T47D (cell line): ENCODE measurements around the gene MGLL.
A peak's percentile ranks its signal among the peaks of the same experiment; 100 is the strongest.

Source experiments
- DNase-seq, 2 experiments: peaks; one replicate each; pipeline versions ENCODE4 v3.0.0 to v3.0.0-alpha.2; 2011 to 2012; ENCODE audit warnings: low read depth in 1 of 2, low spot score in 1 of 2
- JUND ChIP-seq: IDR thresholded peaks from 2 replicates; pipeline ENCODE4 v1.6.1; 2012; ENCODE audit warnings: low read depth
- in situ Hi-C: cut with HindIII; loops from 2 replicates; pipeline ENCODE4 v1.10.0; 2016; ENCODE audit warnings: low sequenced_read_pairs, low pct_unique_long_range_greater_than_20kb

Gene MGLL

DNA sequence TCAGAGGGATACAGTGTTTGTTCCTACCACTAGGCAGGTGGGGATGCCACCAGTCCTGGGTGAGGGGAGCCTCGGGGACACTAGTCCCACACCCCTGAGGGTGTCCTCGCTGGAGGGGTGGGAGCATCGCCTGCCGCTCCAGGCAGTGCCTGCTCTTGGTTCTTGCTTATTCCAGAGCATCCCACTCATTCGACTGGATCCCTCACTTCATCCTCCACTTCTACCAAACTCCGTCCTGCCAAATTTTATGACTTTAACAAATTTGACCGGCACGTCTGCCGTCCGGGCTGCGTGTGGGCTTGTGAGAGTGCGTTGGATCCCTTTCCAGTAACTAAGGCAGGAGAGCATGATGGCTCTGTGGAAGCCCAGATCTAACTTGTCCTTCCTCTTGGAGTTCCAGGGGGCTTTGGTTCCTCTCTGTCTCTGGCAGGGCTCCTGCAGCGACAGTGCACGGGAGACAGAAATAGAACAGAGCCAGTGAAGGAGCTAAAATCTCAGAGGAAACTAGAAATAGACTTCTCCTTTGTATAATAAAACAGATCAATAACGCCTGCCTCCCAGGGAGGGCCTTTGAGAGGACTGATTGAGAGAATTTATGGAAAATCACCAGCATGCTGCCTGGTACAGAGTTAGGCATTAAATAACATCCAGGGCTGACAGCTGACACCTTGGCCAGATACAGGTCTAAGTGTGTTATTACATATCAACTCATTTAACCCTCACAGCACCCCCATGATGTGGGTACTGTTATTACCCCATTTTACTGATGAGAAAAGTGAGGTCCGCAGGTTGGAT lies 34.5 kb downstream of the MGLL start:
- no peak for DNase-seq
- no peak for TF ChIP-seq JUND
- in situ Hi-C loops: no loop called here

DNA sequence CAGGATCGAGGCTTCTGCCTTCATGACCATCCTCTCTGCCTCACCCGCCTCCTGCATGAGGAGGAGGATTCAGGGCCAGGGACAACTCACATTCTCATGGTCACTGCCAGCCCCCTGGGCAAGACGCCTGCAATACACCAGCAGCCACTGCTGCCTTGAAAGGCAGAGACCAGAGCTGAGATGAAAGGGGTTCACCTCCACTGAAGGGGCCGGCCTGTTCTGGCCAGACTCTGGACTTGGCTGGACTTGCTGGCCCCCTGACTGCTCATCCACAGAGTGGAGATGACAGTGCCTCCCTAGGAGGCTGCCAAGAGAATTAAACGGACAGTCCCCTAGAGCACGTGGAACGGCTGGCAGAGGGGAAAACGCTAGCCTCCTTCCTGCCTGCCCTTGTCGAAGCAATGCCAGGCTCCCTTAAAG lies 35.2 kb downstream of the MGLL start:
- in situ Hi-C loops: no loop called here
- no peak for TF ChIP-seq JUND
- no peak for DNase-seq

DNA sequence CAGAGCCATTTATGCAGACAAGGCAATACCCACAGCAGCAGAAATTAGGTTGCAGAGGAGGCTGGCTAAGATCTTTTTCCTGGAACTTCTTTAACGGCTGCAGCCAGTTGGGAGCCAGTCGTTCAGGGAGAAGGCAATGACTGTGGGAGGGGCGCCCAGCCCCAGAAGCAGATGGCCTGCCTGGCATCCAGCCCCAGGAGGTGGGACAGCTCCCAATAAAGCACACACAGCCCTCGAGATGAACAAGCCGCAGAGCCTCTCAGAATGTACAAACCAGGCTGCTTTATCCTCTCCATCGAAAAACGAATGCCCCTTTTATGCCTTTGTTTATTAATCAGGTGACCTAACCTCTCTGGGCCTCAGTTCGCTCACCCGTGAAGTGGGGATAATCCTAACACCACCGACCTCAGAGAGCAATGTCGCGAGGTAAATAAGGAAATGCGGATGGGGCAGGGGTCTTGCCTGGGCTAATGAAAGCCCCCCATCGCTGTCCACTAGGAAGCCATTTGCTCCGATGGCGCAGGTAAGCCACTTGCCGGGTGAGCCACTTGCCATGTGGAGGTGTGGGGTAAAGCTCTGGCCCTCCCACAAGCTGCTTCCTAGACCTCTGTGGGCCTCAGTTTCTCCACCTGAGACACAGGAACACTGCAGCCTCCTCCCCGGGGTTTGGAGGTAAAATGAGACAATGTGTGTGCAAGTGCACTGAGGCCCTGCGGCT lies 35.8 kb downstream of the MGLL start:
- in situ Hi-C loops: no loop called here
- TF ChIP-seq JUND: no peak
- DNase-seq: no peak

DNA sequence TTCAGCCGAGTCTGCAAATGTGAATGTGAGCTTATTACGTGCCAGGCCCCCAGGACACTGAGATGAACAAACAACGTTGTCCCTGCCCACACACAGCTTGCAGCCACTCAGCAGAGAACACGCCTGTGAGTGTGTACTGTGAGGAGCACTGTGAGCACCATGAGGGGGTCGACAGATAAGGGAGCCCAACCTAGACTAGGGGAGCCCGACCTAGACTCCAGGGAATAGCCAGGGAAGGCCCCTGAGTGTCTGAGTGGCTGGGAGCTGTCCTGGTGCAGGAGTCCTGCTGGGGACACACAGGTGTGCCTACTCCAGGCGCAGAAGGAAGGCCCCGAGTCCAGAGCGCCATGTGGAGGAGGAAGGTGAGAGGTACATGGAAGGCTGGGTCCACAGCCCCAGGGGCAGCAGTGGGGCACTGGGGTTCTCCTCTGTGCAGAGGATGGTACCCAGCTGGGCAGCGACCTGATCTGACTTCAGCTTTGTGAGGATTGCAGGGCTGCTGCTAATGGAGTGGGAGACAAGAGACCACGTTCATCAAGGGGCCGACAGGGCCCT lies 36.5 kb downstream of the MGLL start:
- no peak for DNase-seq
- TF ChIP-seq JUND: no peak
- in situ Hi-C loops: no loop called here

DNA sequence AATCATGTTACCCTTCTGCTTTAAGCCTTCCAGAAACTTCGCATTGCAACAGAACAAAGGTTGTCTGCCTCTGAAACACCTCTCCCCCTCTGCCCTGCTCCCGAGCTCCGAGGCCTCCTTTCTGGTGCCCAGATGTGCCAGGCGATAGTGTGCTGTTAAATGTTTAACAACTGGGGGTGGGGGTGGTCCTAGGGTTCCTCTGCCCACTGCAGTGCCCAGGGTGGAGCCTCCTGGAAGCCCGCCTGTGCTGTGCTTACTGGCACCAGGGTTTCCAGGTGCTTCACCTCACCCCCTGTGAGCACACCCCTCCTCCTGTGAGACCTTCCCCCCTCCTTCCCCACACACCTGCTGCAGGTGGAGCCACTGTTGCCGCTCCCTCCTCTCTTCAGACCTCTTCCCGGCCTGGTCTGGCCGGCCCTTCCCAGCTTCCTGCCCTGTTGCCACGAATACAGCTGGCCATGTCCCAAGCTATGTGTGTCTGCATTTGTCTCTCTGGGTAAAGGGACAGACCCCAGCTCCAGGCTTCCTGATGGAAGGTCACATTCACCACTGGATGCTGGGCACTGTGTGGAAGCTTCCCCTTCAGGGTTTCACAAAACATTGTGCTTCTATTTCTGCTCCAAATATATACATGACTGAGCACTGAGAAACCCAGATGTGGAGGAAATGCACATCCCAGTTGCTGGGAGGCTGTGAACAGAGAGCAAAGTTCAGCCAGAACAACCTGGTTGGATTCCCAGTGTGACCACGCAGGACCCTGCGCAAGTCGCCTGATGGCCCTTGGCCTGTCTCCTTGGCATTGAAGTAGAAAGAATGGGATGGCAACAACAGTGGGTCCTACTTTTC lies 37.2 kb downstream of the MGLL start:
- no peak for DNase-seq
- in situ Hi-C loops: no loop called here

DNA sequence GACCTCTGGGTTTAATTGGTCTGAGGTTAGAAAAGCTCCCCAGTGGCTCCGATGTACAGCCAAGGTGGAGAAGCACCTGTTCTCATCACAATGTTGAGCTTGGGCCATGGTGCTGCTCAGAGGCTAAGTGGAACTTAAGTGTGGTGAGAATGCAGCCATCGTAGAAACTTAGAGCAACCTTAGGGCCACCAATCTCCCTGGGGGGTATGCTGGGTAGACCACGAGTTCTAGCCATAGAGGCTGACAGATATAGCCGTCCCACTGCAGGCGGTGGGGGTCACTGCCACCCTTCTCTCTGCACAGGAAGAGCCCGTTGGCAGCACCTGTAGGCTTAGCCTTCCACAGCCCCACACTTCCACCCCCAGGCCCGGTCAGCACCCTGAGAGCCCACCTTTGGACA lies 38.0 kb downstream of the MGLL start:
- no peak for DNase-seq
- no peak for TF ChIP-seq JUND
- in situ Hi-C loops: no loop called here

More for the DNA sequence above, 37.2 kb downstream of the MGLL start:
- TF ChIP-seq JUND: no peak

DNA sequence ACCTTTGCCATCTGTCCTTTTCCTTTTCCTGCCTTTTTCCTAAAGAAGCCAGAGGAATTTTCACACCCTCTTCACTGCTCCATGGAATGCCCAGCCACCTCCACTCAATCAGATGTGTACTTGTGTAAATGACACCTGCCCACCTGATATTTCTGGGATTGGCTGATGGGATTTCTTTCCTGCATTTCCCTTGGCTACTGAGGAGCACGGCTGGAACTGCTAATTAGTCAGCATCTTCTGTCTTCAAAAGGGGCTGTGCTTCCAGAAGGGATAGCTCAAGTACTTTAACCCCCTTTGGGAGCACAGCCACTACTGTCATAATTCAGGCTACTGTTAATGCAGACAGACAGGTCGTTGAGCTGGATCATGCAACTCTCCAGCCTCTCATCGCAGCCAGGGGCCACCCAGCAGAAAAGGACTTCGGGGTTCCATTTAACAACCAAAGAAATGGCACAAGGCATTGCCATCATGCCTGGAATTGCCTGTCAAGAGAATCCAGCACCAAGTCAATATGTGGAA lies 38.6 kb downstream of the MGLL start:
- no peak for DNase-seq
- no peak for TF ChIP-seq JUND
- in situ Hi-C loops: no loop called here

DNA sequence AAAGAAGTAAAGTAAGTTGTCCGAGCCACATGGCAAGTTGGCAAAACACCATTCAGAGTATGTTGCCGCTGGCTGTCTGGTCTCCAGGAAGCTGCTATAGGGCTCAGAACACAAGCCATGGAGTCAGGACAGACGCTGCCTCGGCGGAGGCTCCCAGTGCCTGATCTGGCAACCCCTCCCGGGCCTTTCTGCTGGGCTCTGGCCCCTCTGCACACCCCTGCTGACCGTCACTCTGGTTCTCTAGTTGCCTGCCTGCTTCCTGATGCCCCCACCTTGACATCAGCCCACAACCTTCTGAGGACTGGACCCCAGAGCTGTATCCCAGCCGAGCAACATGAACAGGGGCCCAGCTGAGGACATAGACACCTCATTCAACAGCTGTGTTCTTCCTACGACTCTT lies 39.1 kb downstream of the MGLL start:
- no peak for TF ChIP-seq JUND
- in situ Hi-C loops: no loop called here
- DNase-seq: no peak

DNA sequence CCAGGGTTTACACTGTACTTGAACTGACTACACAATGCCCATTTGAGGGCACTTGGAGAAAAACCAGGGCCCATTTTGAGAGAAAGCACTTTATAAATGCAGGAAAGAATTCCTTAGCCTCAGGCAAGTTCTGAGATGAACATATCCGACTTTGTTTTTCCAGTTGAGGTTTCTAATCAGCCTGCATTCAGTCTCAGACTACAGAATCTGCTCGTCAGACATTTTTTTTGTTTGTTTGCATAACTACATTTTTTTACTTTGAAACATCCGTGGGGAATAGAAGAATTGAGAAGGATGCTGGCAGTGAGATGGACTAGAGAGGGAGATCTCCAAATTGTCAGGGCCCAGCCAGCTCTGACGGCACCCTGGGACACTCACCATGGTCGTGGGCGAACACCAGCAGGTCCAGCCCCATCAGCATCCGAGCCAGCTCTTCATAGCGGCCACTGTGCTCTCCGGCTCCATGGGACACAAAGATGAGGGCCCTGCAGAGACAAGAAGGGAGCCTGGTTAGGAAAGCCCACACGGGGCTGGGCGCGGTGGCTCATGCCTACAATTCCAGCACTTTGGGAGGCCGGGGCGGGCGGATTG lies 40.8 kb downstream of the MGLL start:
- DNase-seq: no peak
- no peak for TF ChIP-seq JUND
- in situ Hi-C loops: no loop called here

DNA sequence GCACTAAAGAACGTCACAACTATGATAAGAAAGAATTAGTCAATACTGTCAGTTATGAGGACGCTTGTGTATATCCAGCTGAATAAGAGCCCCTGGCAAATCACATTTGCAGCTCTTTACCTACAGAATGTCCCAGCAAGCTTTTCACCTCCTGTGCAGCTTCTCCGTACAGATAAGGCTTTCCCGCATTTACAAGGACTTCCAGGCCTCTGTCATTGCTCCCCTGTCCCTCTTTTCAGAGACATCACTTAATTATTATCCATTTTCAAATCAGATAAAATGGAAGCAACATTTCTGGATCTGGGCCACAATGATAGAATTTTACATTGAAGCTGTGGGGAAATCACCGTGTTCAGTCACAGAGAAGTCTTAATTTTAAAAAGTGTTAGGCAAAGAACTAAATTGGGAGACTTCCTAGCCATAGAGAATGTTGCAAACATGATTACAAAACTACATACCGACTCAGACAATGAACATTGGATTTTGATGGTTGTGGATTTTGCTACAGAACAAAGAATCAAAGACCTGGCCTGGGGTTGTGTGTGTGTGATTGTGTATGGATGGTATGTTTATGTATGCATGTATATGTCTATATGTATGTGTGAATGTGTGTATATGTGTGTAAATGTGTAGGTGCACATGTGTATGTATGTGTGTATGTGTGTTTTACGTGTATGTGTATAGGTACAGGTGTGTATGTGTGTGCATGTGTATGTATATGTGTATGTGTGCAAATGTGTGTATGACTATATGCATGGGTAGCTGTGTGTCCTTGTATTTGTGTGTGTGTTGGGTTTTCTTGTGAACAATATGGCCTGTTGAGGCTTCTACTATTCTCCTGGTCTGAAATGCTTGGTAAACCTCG lies 41.5 kb downstream of the MGLL start:
- in situ Hi-C loops: no loop called here
- TF ChIP-seq JUND: no peak
- no peak for DNase-seq

DNA sequence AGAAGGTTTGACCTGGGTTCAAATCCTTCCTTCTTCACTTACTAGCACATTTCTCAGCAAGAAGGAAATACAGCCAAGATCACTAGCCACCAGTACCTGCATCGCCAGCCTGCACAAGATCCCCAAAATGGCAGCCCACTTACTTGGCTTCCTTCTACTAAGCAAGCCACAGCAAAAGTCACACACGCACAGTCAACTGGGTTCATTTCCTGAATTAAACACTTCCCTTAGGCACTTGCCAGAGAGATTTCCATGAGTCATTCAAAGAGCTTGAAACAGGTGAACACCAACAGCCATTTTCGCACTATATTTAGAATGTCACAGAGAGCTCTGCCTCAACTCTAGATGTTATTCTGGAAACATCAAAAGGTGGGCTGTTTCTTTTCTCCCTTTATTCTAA lies 42.6 kb downstream of the MGLL start:
- peak; percentile 23 to 48 for DNase-seq
- in situ Hi-C loops: no loop called here

More for the DNA sequence above, 42.6 kb downstream of the MGLL start:
- TF ChIP-seq JUND: no peak
